Gastroesophageal sphincter (tissue), 3 donors: ENCODE measurements around the gene PRICKLE1.

ENCODE experiments used
- EP300 ChIP-seq: sonication (generic); formaldehyde crosslinking; IDR thresholded peaks from one replicate; pipeline ENCODE4 v1.6.1; 2017; ENCODE audit warnings: antibody characterized with exemption, mild to moderate bottlenecking
- POLR2A ChIP-seq, 2 donors: fragments of 450-650 bp; IDR thresholded peaks; one replicate each; pipeline ENCODE4 v1.6.1; 2017; ENCODE audit warnings: antibody characterized with exemption in 2 of 2, mild to moderate bottlenecking in 2 of 2, moderate library complexity in 1 of 2
- POLR2AphosphoS5 ChIP-seq: sonication (generic); formaldehyde crosslinking; IDR thresholded peaks from one replicate; pipeline ENCODE4 v1.6.1; 2017; ENCODE audit warnings: antibody characterized with exemption
- TF ChIP-seq, protein P1 (sequence below), 4 experiments: fragments of 200-600 bp in 2 of 4; fragments of 450-650 bp in 2 of 4; sonication (generic) in 1 of 4; IDR thresholded peaks; one replicate each; pipeline ENCODE4 v1.5.1; 2017 to 2019; ENCODE audit warnings: antibody characterized with exemption in 4 of 4, mild to moderate bottlenecking in 2 of 4, moderate library complexity in 2 of 4

GRCh38 chr12:42630314-42630713 is 40.8 kb upstream of the PRICKLE1 start:
- TF ChIP-seq, protein P1, sequence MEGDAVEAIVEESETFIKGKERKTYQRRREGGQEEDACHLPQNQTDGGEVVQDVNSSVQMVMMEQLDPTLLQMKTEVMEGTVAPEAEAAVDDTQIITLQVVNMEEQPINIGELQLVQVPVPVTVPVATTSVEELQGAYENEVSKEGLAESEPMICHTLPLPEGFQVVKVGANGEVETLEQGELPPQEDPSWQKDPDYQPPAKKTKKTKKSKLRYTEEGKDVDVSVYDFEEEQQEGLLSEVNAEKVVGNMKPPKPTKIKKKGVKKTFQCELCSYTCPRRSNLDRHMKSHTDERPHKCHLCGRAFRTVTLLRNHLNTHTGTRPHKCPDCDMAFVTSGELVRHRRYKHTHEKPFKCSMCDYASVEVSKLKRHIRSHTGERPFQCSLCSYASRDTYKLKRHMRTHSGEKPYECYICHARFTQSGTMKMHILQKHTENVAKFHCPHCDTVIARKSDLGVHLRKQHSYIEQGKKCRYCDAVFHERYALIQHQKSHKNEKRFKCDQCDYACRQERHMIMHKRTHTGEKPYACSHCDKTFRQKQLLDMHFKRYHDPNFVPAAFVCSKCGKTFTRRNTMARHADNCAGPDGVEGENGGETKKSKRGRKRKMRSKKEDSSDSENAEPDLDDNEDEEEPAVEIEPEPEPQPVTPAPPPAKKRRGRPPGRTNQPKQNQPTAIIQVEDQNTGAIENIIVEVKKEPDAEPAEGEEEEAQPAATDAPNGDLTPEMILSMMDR (IDR thresholded peaks at IDR 0.05), result no peak
- TF ChIP-seq POLR2AphosphoS5, result no peak
- no peak for TF ChIP-seq POLR2A (IDR thresholded peaks at IDR 0.05)
- TF ChIP-seq EP300, result no peak
